ENCODE data around the gene ETV3L. TPM values are rescaled to one million over a fixed set of nuclear protein-coding genes. Genes with fewer than 3 reads are reported as not detected.

ETV3L gene
- total and polyA plus RNA-seq, 10 donors = not detected

GRCh38 chr1:157135070-157135469 lies 35.5 kb upstream of the ETV3L start:
- 88 to 98% (median 94%) methylated on average over 2 of the region's 2 CpGs for WGBS, 5 donors

GRCh38 chr1:157134442-157134841 lies 34.8 kb upstream of the ETV3L start:
- no peaks in the 10 kb centered on the region for H3K9me3 ChIP-seq
- no peak overlapping the region for H3K4me3 ChIP-seq
- no peak for DNase-seq
- peaks cover 26 to 84% (median 59%) of the 10 kb centered on the region in 6 donors for H3K4me1 ChIP-seq
- no peaks in the 10 kb centered on the region for H3K27me3 ChIP-seq (replicated peaks in 1 of 7)
- no peak for TF ChIP-seq CTCF (IDR thresholded peaks at IDR 0.05 in 8 of 11, conservative IDR thresholded peaks at IDR 0.05 in 3 of 11)
- no peak for TF ChIP-seq POLR2AphosphoS5 (IDR thresholded peaks at IDR 0.05)
- TF ChIP-seq POLR2A (IDR thresholded peaks at IDR 0.05) = no peak
- H3K27ac ChIP-seq = peak overlapping the region in 1 of 8 donors; percentile 12
- H3K36me3 ChIP-seq = peaks cover 6 to 69% (median 62%) of the 10 kb centered on the region in 6 donors
- intact Hi-C loops (cut with DNase I; ENCODE audit: low total_unique reads) = no loop called here
- 86 to 95% (median 92%) methylated on average over 4 of the region's 4 CpGs for WGBS, 5 donors

More at GRCh38 chr1:157135070-157135469, 35.5 kb upstream of the ETV3L start:
- H3K9me3 ChIP-seq = no peaks in the 10 kb centered on the region
- intact Hi-C loops (cut with DNase I; ENCODE audit: low total_unique reads) = no loop called here
- no peak overlapping the region for H3K4me3 ChIP-seq
- no peak for DNase-seq
- H3K27me3 ChIP-seq (replicated peaks in 1 of 7) = no peaks in the 10 kb centered on the region
- no peak overlapping the region for H3K27ac ChIP-seq
- peaks cover 26 to 86% (median 59%) of the 10 kb centered on the region in 6 donors for H3K4me1 ChIP-seq
- TF ChIP-seq POLR2A (IDR thresholded peaks at IDR 0.05) (no peak), POLR2AphosphoS5 (IDR thresholded peaks at IDR 0.05) (no peak), CTCF (IDR thresholded peaks at IDR 0.05 in 8 of 11, conservative IDR thresholded peaks at IDR 0.05 in 3 of 11) (no peak)
- H3K36me3 ChIP-seq = peaks cover 6 to 63% (median 58%) of the 10 kb centered on the region in 6 donors

- intact Hi-C loops (cut with DNase I; ENCODE audit: low total_unique reads) = no loop called here
These were observed 33.8 kb upstream of the ETV3L start for GRCh38 chr1:157133426-157133825.

More at GRCh38 chr1:157133426-157133825, 33.8 kb upstream of the ETV3L start:
- Histone ChIP-seq H3K9me3 (no peaks in the 10 kb centered on the region), H3K4me3 (no peak overlapping the region), H3K27ac (no peak overlapping the region), H3K27me3 (replicated peaks in 1 of 7) (no peaks in the 10 kb centered on the region), H3K4me1 (peaks cover 24 to 75% (median 52%) of the 10 kb centered on the region in 6 donors), H3K36me3 (peaks cover 6 to 79% (median 69%) of the 10 kb centered on the region in 6 donors)
- 41 to 54% (median 48%) methylated on average over 2 of the region's 2 CpGs for WGBS, 5 donors
- DNase-seq = no peak
- no peak for TF ChIP-seq POLR2AphosphoS5 (IDR thresholded peaks at IDR 0.05)
- no peak for TF ChIP-seq CTCF (IDR thresholded peaks at IDR 0.05 in 8 of 11, conservative IDR thresholded peaks at IDR 0.05 in 3 of 11)
- TF ChIP-seq POLR2A (IDR thresholded peaks at IDR 0.05) = no peak

Data from spleen (tissue), 11 donors.